ENCODE results near the gene FTMT. TPM values are rescaled to one million over a fixed set of nuclear protein-coding genes. Genes with fewer than 3 reads are reported as not detected.

The FTMT gene
- total and polyA plus RNA-seq, 2 of the 13 experiments (the other 11 are each of a cell fraction or from before 2014, with no cell fraction given), result not detected

DNA sequence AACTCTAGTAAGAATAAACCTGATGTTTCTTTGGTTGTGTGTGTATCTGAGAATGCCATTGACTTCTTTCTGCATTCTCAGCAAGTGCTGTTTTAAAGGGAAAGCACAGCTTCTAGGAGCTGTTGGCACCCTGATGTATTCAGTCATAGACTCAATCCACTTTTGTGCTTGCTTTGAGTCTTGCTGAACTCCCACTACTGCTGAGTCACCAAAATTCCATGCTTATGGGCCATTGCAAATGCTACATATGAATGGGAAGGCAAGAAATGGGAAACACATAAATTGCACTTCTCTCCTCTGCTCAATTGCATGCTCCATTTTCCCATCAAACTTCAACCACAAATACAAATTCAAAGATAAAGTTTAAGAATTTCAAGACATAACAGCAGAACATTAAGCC, 9.8 kb upstream of the FTMT start:
- in situ Hi-C loops (cut with HindIII; ENCODE audit: extremely low pct_ligation_motif_present, low pct_unique_long_range_greater_than_20kb), result no loop called here
- DNase-seq (ENCODE audit: low spot score) (no peak), FAIRE-seq (no peak), ATAC-seq (no peak)
- intact Hi-C loops (cut with micrococcal nuclease; ENCODE audit: unreplicated experiment), result no loop called here
- CTCF ChIA-PET (ENCODE audit: low intra/inter-chr PET ratio, low total read pairs), result no interaction called here
- no peak overlapping the region for H3K4me3 ChIP-seq (replicated peaks in 1 of 3; ENCODE audit: insufficient read depth in 1 of 3, low read depth in 2 of 3, low read length in 3 of 3)
- no peaks in the 10 kb centered on the region for H3K27me3 ChIP-seq (ENCODE audit: control insufficient read depth in 1 of 2, insufficient read depth in 2 of 2, low read length in 2 of 2)
- H3K4me2 ChIP-seq (ENCODE audit: low read depth, low read length), result no peak overlapping the region
- no peak overlapping the region for H3K9ac ChIP-seq (ENCODE audit: insufficient read depth, low read depth, low read length)
- H3K9me3 ChIP-seq (ENCODE audit: low read length), result no peaks in the 10 kb centered on the region
- H3K36me3 ChIP-seq (replicated peaks in 1 of 2; ENCODE audit: control insufficient read depth in 1 of 2, insufficient read depth in 2 of 2, low read length in 2 of 2), result no peaks in the 10 kb centered on the region
- no peak overlapping the region for H3K27ac ChIP-seq (ENCODE audit: extremely low read length, insufficient read depth, low read length)
- H3K79me2 ChIP-seq (ENCODE audit: insufficient read depth, low read length), result no peaks in the 10 kb centered on the region
- no peak for TF ChIP-seq NCOA2 (CRISPR knock-in tag; IDR thresholded peaks at IDR 0.05)
- no peak for TF ChIP-seq PPARG (CRISPR knock-in tag; conservative IDR thresholded peaks at IDR 0.05)
- TF ChIP-seq ISX (CRISPR knock-in tag; conservative IDR thresholded peaks at IDR 0.05), result no peak
- no peak for TF ChIP-seq KAT2B (IDR thresholded peaks at IDR 0.05; ENCODE audit: borderline replicate concordance, low read depth, low read length)
- no peak for TF ChIP-seq YY1 (IDR thresholded peaks at IDR 0.05; ENCODE audit: insufficient read depth, insufficient replicate concordance, low read depth, low read length)
- TF ChIP-seq, protein P1, sequence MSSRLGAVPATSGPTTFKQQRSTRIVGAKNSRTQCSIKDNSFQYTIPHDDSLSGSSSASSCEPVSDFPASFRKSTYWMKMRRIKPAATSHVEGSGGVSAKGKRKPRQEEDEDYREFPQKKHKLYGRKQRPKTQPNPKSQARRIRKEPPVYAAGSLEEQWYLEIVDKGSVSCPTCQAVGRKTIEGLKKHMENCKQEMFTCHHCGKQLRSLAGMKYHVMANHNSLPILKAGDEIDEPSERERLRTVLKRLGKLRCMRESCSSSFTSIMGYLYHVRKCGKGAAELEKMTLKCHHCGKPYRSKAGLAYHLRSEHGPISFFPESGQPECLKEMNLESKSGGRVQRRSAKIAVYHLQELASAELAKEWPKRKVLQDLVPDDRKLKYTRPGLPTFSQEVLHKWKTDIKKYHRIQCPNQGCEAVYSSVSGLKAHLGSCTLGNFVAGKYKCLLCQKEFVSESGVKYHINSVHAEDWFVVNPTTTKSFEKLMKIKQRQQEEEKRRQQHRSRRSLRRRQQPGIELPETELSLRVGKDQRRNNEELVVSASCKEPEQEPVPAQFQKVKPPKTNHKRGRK (CRISPR knock-in tag; IDR thresholded peaks at IDR 0.05), result no peak
- no peak for TF ChIP-seq TBX3 (IDR thresholded peaks at IDR 0.05; ENCODE audit: borderline replicate concordance)
- no peak for TF ChIP-seq HHEX (CRISPR knock-in tag; IDR thresholded peaks at IDR 0.05)
- TF ChIP-seq MAFF (IDR thresholded peaks at IDR 0.05; ENCODE audit: low read depth, low read length), result peak; percentile 70
- no peak for TF ChIP-seq NFYB (CRISPR knock-in tag; IDR thresholded peaks at IDR 0.05)
- TF ChIP-seq MAFK (conservative IDR thresholded peaks at IDR 0.05 in 1 of 2, IDR thresholded peaks at IDR 0.05 in 1 of 2; ENCODE audit: low read length in 2 of 2), result peak; percentile 68 to 71
- no peak for TF ChIP-seq TAF1 (CRISPR knock-in tag; IDR thresholded peaks at IDR 0.05)
- TF ChIP-seq, protein P2, sequence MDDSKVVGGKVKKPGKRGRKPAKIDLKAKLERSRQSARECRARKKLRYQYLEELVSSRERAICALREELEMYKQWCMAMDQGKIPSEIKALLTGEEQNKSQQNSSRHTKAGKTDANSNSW (CRISPR knock-in tag; IDR thresholded peaks at IDR 0.05; ENCODE audit: borderline replicate concordance), result no peak
- POLR2A ChIA-PET, result no interaction called here
- H3K4me1 ChIP-seq (ENCODE audit: insufficient read depth, low read length), result no peaks in the 10 kb centered on the region
- no peak overlapping the region for H2AFZ ChIP-seq (ENCODE audit: low read length)
- H4K20me1 ChIP-seq (ENCODE audit: insufficient read depth, low read length), result no peaks in the 10 kb centered on the region
- BruUV-seq (replicated peaks), result no TSS peak
